WTC11 (cell line): Measurements from ENCODE around the gene RFK.

Experiments used
- TF ChIP-seq, protein P1 (sequence below): sonication (generic); formaldehyde crosslinking; conservative IDR thresholded peaks from 2 replicates; pipeline ENCODE4 v1.8.1; 2022; ENCODE audit warnings: mild to moderate bottlenecking, missing genetic modification reagents
- TF ChIP-seq, protein P2 (sequence below): sonication (generic); formaldehyde crosslinking; IDR thresholded peaks from 2 replicates; pipeline ENCODE4 v1.8.1; 2023; ENCODE audit warnings: mild to moderate bottlenecking, missing genetic modification reagents, moderate library complexity

DNA sequence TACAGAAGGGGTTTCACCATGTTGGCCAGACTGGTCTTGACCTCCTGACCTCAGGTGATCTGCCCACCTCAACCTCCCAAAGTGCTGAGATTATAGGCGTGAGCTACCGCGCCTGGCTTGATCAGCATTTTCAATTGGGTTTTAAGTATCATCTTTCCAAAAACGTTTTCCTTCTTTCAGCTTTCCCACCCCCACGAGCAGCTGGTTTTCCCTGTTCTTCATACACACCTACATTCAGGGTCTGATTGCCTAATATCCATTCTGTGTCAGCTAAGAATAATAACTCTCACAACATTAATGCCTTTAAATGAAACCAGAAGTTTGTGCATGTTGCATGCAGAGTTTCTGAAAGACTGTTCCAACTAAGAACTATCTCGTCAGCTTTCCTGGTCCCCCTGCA lies 38.3 kb downstream of the RFK start:
- TF ChIP-seq, protein P1, sequence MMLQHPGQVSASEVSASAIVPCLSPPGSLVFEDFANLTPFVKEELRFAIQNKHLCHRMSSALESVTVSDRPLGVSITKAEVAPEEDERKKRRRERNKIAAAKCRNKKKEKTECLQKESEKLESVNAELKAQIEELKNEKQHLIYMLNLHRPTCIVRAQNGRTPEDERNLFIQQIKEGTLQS (CRISPR knock-in tag) = no peak
- TF ChIP-seq, protein P2, sequence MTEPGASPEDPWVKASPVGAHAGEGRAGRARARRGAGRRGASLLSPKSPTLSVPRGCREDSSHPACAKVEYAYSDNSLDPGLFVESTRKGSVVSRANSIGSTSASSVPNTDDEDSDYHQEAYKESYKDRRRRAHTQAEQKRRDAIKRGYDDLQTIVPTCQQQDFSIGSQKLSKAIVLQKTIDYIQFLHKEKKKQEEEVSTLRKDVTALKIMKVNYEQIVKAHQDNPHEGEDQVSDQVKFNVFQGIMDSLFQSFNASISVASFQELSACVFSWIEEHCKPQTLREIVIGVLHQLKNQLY (CRISPR knock-in tag) = no peak
